Measurements from ENCODE around the gene SELENOS.
A peak's percentile ranks its signal among the peaks of the same experiment; 100 is the strongest.

The SELENOS gene, protein sequence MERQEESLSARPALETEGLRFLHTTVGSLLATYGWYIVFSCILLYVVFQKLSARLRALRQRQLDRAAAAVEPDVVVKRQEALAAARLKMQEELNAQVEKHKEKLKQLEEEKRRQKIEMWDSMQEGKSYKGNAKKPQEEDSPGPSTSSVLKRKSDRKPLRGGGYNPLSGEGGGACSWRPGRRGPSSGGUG

DNA sequence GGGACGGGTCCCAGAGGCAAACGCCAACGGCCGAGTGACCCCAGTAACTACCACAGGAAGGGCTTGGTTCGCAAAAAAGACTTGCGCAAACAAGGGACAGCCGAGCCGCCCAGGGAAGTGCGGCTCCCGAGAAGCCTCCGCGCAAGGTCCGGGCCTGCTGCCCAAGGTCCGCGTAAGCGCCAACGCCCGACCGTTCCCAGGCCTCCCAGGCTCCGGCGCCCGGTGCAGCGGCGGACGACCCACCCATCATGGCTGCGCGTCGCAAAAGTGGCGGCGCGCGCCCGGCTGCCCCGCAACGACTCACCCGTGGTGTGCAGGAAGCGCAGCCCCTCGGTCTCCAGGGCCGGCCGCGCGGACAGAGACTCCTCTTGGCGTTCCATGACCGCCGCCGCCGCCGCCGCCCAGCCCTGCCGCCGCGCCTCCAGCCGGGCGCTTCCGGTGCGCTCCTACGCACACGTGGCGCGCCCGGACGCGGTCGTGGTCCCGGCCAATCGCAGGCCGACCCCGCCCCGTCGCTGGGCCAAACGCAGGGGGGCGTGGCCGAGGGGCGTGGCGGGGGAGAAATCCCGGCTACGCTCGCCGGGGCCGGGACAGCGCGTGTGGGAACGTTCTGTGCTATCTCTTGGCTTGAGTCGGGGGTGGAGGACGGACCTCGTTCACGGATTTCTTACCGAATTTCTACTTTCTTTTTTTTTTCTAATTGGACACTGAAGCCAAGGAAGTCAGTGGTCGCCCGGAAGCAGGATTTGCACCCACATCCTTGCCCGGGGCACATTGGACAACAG is at the start of gene SELENOS:
Gene SELENOS (minus strand): TSS at position 448 of the 785 bp plus-strand sequence. CDS start 68 bp downstream, at position 380.
- Mint-ChIP-seq H3K4me3 (peak within 1 kb of the TSS; percentile 98), H3K27ac (peak within 1 kb of the TSS; percentile 95), H3K9me3 (no peaks in the 10 kb centered on the region), H3K36me3 (peaks cover 89% of the 10 kb centered on the region), H3K4me1 (peaks cover 41% of the 10 kb centered on the region)
- ATAC-seq (peak; percentile 94), DNase-seq (ENCODE audit: low spot score in 2 of 2) (peak; percentile 88 to 92)

DNA sequence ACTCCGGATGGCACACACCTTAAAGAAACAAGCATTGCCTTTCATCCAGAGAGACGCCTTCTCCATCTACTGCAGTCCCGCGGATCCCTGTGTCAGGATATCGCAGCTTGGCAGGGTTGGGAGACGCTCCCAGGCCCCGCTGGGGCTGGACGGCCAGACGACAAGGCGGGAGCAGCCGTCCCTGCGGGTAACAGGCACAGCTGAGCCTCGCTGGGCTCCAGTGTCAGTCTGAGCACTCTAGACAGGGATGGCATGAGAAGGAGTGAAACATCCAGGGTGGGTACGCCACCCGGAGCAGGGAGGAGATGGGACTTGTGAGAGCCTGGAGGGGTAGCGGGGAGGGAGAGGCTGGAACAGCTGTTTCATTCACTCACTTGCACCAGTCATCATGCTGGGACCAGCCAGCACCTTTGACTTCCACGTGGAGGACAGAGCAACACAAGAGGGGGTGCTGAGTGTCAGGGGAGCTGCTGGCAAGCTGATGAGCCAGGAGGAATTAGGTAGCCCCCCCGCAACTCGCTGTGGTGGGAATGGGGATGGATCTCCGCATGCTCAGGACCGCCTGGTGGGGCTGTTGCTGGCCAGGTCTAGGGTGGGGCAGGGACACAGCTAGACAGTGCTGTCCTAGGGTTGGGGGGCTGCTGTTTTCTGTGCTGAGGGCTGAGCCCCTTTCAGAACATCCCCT is 49.3 kb upstream of the SELENOS start:
- no peak overlapping the region for H3K4me3 Mint-ChIP-seq
- H3K9me3 Mint-ChIP-seq = no peaks in the 10 kb centered on the region
- no peaks in the 10 kb centered on the region for H3K36me3 Mint-ChIP-seq
- no peak overlapping the region for H3K27ac Mint-ChIP-seq
- DNase-seq (ENCODE audit: low spot score in 2 of 2) (no peak), ATAC-seq (no peak)
- no peaks in the 10 kb centered on the region for H3K4me1 Mint-ChIP-seq

DNA sequence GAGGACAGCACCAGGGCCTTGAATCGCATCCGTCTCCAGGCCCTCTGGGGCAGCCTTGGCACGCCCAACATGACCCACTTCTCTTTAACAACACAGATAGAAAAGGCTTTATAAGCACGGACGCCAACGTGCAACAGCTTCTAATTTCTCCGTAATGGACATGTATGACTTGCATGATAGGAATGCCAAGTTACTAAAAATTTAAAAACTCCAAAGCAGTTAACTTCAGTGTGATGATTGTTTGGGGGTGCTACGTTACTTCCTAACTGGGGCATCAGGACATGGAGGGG is 48.7 kb upstream of the SELENOS start:
- H3K27ac Mint-ChIP-seq = no peak overlapping the region
- no peak overlapping the region for H3K4me3 Mint-ChIP-seq
- DNase-seq (ENCODE audit: low spot score in 2 of 2) (no peak), ATAC-seq (no peak)
- peaks cover 4% of the 10 kb centered on the region for H3K4me1 Mint-ChIP-seq
- H3K36me3 Mint-ChIP-seq = no peaks in the 10 kb centered on the region
- H3K9me3 Mint-ChIP-seq = peaks cover 2% of the 10 kb centered on the region

DNA sequence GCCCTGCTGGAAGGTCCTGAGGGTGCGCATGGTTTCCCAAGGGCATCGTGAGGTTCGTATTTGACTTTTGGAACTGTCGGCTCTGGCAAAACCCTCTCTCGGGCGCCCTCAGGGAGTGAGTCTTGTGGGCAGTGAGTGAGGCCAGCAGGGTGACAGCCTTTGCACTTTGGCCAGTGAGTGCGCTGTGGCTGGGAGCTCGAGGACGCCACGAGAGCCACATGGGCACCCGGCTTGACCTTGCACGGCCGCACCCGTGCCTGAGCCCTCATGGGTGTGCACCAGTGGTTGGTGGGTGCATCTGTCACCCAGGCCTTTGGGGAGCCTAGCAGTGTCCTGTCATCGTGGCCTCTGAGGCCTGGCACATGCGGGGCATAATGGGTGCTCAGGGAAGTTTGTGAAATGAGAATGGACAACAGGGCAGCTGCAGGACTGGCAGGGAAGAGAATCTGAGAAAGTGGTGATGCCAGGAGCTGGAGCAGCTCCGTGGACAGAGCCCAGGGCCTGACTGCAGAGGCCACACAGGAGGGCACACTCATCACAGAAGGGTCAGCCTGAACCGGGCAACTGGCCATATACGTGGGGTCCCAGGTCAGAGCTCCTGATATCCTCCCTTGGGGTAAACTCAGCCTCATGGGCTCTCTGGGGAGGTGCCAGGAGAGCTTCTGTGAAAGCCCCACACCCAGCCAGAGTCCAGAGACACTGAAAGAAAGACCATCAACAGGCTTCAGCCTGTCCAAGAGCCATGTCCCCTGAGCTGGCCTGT is 48.2 kb upstream of the SELENOS start:
- Mint-ChIP-seq H3K4me3 (no peak overlapping the region), H3K36me3 (no peaks in the 10 kb centered on the region), H3K9me3 (peaks cover 2% of the 10 kb centered on the region), H3K27ac (no peak overlapping the region), H3K4me1 (peaks cover 9% of the 10 kb centered on the region)
- DNase-seq (ENCODE audit: low spot score in 2 of 2) (no peak), ATAC-seq (no peak)

DNA sequence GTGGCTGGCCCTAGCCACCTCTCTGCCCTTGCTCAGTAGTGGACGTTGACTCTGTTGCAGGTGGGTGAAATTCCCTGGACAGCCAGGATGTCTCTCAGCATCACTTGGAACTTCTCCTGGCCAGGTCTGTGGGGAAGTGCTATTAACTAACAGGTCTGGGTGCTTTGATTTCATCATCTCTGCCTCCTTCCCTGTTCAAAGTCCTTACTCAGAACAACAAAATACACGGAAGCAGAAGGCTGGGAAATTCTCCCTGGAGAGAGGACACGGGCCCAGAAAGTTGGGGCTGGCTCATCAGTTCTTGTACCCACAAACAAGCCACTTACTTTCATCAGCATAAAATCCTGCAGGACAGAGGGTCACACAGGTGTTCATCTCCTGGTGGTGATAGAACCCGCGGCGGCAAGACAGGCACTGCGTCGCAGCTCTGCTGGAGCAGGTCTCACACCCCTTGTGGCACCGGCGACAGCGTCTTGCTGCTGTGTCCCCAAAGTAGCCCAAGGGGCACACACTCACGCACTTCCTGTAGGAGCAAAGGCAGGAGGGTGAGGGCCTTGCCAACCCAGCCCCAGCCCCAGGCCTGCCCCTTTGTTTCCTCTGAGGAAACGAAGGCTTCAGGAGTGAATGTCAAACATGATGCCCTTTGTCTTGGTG is 47.4 kb upstream of the SELENOS start:
- DNase-seq (ENCODE audit: low spot score in 2 of 2) = no peak
- peaks cover 2% of the 10 kb centered on the region for H3K9me3 Mint-ChIP-seq
- no peak overlapping the region for H3K4me3 Mint-ChIP-seq
- peaks cover 13% of the 10 kb centered on the region for H3K4me1 Mint-ChIP-seq
- H3K27ac Mint-ChIP-seq = no peak overlapping the region
- no peak for ATAC-seq
- no peaks in the 10 kb centered on the region for H3K36me3 Mint-ChIP-seq

DNA sequence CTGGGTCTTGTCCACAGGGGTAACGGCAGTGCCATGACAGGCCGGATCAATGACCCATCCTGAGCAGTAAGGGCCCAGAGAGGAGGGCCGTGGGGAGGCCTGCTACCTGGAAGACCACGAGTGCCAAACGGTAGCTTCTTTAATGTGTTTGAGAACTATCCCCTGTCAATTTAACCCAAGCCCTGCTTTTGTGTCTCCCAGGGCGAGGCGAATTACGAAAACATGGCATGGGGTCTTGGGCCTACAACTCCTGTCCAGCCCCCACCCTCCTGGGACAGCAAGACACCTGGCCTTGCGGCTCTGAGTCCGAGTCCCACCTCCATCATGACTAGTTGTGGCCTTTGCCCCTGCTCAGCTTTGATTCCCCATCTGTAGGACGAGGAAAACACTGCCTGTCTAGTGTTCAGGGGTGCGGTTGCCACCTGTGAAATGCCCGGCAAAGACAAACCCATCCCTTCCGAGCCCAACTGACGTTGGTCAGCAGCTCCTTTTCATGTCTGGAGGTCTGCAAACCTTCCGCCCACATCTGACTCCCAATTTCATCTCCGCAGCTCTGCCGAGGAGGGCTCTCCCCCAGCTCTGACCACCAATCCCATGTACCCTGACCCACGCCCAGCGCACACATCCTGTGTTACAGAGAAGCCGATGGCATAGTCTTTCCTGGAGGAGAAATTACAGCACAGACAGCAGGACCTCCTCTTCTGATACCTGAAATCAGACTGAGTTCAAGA is 46.7 kb upstream of the SELENOS start:
- Mint-ChIP-seq H3K27ac (no peak overlapping the region), H3K36me3 (no peaks in the 10 kb centered on the region), H3K9me3 (peaks cover 2% of the 10 kb centered on the region), H3K4me1 (peaks cover 13% of the 10 kb centered on the region), H3K4me3 (no peak overlapping the region)
- DNase-seq (ENCODE audit: low spot score in 2 of 2) (no peak), ATAC-seq (no peak)

- Mint-ChIP-seq H3K4me3 (no peak overlapping the region), H3K4me1 (peaks cover 13% of the 10 kb centered on the region), H3K9me3 (peaks cover 2% of the 10 kb centered on the region), H3K27ac (no peak overlapping the region), H3K36me3 (no peaks in the 10 kb centered on the region)
- no peak for ATAC-seq
- no peak for DNase-seq (ENCODE audit: low spot score in 2 of 2)
Observed at GRCh38 chr15:101322854-101323477, 45.7 kb upstream of the SELENOS start.

DNA sequence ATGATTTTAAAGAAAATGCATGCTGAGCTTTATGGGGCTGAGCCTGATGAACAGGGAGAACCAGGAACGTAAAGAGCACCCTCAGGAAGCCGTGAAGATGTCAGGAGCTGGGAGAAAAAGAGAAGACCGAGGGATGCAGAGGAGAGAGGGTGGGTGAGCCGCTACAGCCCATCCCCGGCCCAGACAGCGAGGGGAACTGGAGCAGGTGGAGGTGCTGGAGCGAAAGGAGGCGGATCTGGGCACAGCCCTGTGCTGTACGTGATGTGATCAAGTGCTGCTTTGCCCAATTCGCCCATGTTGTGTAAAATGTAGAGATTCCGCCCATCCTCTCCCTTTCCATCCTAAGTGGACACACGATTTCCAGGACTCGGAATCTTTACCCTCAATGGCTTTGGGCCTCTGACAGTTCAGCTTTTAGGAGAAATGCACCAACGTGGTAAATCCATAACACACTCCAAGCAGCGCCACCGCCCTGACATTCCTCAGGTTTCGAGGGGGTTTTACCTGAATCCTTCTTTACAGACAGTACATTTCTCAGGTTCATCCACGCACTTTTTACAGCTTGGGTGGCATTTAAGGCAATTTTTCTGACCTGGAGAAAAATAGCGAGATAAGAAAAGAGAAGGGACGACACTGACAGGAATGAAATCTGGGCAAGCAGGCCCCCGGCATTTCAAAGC is 44.9 kb upstream of the SELENOS start:
- no peak for DNase-seq (ENCODE audit: low spot score in 2 of 2)
- no peaks in the 10 kb centered on the region for H3K36me3 Mint-ChIP-seq
- peaks cover 2% of the 10 kb centered on the region for H3K9me3 Mint-ChIP-seq
- H3K4me1 Mint-ChIP-seq = peaks cover 13% of the 10 kb centered on the region
- no peak for ATAC-seq
- no peak overlapping the region for H3K27ac Mint-ChIP-seq
- no peak overlapping the region for H3K4me3 Mint-ChIP-seq

- ATAC-seq (peak; percentile 93), DNase-seq (ENCODE audit: low spot score in 2 of 2) (peak; percentile 14 to 73)
- H3K9me3 Mint-ChIP-seq = peaks cover 2% of the 10 kb centered on the region
- peak overlapping the region; percentile 70 for H3K4me3 Mint-ChIP-seq
- peaks cover 13% of the 10 kb centered on the region for H3K4me1 Mint-ChIP-seq
- no peaks in the 10 kb centered on the region for H3K36me3 Mint-ChIP-seq
- H3K27ac Mint-ChIP-seq = peak overlapping the region; percentile 84
Observed at GRCh38 chr15:101320501-101321052, 43.3 kb upstream of the SELENOS start.

DNA sequence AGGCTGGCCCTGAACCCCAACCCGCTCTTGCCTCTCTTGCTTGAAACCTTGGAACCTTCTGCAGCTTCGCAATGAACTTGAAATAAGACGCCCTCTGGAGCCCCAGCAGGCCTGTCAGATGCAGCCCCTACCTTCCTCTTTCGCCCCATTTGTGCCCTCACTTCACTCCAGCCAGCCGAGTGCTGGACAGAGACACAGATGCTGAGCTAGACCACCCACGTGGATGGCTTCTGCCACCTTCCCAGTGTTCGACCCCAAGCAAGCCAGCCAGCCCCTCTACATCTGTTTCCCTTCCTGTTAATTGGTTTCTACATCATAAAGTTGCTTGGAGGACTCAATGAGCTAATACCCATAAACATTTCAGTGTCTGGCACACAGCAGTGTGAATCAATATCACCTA is 41.6 kb upstream of the SELENOS start:
- Mint-ChIP-seq H3K9me3 (peaks cover 2% of the 10 kb centered on the region), H3K4me3 (no peak overlapping the region), H3K36me3 (no peaks in the 10 kb centered on the region), H3K4me1 (peaks cover 13% of the 10 kb centered on the region), H3K27ac (peak overlapping the region; percentile 20)
- no peak for ATAC-seq
- no peak for DNase-seq (ENCODE audit: low spot score in 2 of 2)

DNA sequence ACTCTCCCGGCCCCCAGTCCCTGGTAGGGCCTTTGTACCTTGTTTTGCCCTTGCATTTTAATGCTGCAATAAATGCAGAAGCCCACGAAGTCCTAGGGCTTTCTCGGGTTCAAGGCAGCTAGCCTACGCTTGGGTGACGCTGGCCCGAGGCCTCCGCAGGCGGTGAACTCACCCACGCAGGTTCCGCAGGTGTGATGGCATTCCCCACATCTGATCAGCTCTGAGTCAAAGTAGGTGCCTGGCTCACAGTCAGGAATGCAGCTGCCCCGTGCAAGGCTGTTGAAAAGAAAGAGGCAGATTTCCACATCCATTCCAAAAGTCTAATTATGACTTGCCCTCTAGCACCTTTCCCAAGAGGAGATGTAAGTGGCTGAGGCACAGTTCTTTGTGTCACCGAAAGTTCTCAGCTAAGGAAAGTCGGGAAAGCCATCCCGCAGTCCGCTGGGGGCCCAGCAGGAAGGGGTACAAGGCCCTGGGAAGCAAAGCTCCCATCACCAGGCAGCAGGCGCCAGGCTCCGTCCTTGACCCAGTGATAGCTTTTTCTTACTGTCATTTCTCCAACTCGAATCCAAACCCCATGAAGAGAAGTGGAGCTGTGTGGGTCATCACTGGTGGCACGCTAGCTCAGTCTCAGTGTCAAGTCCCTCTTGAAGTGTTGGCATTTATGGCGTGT is 41.0 kb upstream of the SELENOS start:
- Mint-ChIP-seq H3K27ac (no peak overlapping the region), H3K4me3 (no peak overlapping the region), H3K36me3 (no peaks in the 10 kb centered on the region), H3K9me3 (peaks cover 2% of the 10 kb centered on the region), H3K4me1 (peaks cover 13% of the 10 kb centered on the region)
- ATAC-seq (no peak), DNase-seq (ENCODE audit: low spot score in 2 of 2) (no peak)

DNA sequence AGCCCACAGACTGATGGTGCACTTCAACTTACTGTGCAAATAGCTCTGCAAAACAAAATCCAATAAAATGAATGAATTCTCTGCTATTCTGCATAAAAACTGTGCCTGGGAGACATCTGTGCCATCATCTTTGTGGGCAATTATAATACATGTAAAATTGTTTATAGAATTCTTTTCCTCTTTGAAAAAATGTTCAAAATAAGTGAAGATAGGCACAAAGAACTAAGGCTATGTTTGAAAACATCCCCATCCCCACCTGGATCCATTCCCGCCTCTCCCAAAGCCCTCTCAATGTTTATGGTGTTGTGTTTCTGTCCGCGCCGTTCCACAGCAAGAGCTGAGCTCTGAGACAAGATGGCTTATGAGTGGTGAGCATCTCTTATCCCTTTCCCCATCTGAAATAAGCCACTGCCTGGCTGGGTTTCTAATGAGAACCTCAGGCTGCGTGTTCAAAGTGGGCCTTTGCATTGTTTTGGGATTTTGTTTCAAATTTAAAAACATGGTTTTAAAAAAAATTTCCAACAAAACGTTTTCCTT is 40.1 kb upstream of the SELENOS start:
- Mint-ChIP-seq H3K4me3 (no peak overlapping the region), H3K27ac (no peak overlapping the region), H3K9me3 (peaks cover 2% of the 10 kb centered on the region), H3K36me3 (no peaks in the 10 kb centered on the region), H3K4me1 (peaks cover 13% of the 10 kb centered on the region)
- no peak for DNase-seq (ENCODE audit: low spot score in 2 of 2)
- ATAC-seq = no peak

DNA sequence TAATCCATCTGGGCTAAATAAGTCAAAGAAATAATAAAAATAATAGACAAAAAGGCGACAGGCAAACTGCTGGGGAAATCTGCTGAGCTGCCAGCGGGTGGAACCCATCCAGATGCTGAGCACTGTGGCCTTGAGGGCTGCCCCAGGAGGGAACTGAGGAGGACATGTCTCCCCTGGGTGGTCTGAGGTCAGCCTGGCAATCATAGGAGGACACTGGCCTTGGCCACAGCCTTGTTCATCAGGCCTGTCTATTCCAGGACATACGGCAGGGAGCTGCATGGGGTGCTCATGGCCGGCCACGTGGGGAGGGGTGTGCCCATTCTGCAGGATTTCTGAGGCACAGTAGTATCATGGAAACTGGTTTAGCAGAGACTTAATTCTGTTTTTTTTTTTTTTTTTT is 39.2 kb upstream of the SELENOS start:
- Mint-ChIP-seq H3K9me3 (peaks cover 2% of the 10 kb centered on the region), H3K36me3 (no peaks in the 10 kb centered on the region), H3K27ac (no peak overlapping the region), H3K4me3 (no peak overlapping the region), H3K4me1 (peaks cover 13% of the 10 kb centered on the region)
- ATAC-seq (no peak), DNase-seq (ENCODE audit: low spot score in 2 of 2) (no peak)
